ENCODE measurements around the gene N4BP3. TPM values are rescaled to one million over a fixed set of nuclear protein-coding genes. Genes with fewer than 3 reads are reported as not detected.
"Not testable (repeated sequence)": the region's sequence is repeated elsewhere in the genome, so short reads cannot be mapped to it uniquely, and the experiment has no call there.

The N4BP3 gene
- total RNA-seq, 2 experiments from 2014 or later = 1.4 to 1.6 TPM

- intact Hi-C loops (cut with micrococcal nuclease) = no loop called here
- no peaks in the 10 kb centered on the region for H3K9me3 Mint-ChIP-seq
- DNase-seq = no peak
- H3K27ac Mint-ChIP-seq = no peak overlapping the region
- H3K36me3 Mint-ChIP-seq (ENCODE audit: low read depth) = no peaks in the 10 kb centered on the region
- H3K27me3 Mint-ChIP-seq (ENCODE audit: low read depth) = peaks cover 5% of the 10 kb centered on the region
- no peak overlapping the region for H3K4me3 Mint-ChIP-seq
- CTCF ChIA-PET = interaction anchor here (0.9 to 1.2 kb wide), 2 partner anchors 11 to 40 kb away, joined by 3 to 4 read pairs; no protein-coding TSS in a partner anchor
- peaks cover 2% of the 10 kb centered on the region for H3K4me1 Mint-ChIP-seq (ENCODE audit: low read depth)
These were observed 32.5 kb upstream of the N4BP3 start for GRCh38 chr5:178080618-178081410.

GRCh38 chr5:178081571-178082243, 31.6 kb upstream of the N4BP3 start:
- H3K27ac Mint-ChIP-seq = no peak overlapping the region
- H3K4me3 Mint-ChIP-seq = no peak overlapping the region

GRCh38 chr5:178083922-178084321, 29.4 kb upstream of the N4BP3 start:
- no peaks in the 10 kb centered on the region for H3K36me3 Mint-ChIP-seq (ENCODE audit: low read depth)

More at GRCh38 chr5:178081571-178082243, 31.6 kb upstream of the N4BP3 start:
- no peaks in the 10 kb centered on the region for H3K9me3 Mint-ChIP-seq
- CTCF ChIA-PET = interaction anchor here (1.2 kb wide), 1 partner anchor 39 kb away, joined by 3 read pairs; no protein-coding TSS in a partner anchor
- H3K36me3 Mint-ChIP-seq (ENCODE audit: low read depth) = no peaks in the 10 kb centered on the region
- H3K27me3 Mint-ChIP-seq (ENCODE audit: low read depth) = peaks cover 5% of the 10 kb centered on the region
- intact Hi-C loops (cut with micrococcal nuclease) = no loop called here
- no peaks in the 10 kb centered on the region for H3K4me1 Mint-ChIP-seq (ENCODE audit: low read depth)
- DNase-seq = no peak

GRCh38 chr5:178085316-178085715, 28.0 kb upstream of the N4BP3 start:
- DNase-seq = no peak
- no peaks in the 10 kb centered on the region for H3K9me3 Mint-ChIP-seq
- CTCF ChIA-PET = no interaction called here

More at GRCh38 chr5:178083922-178084321, 29.4 kb upstream of the N4BP3 start:
- H3K27me3 Mint-ChIP-seq (ENCODE audit: low read depth) = peaks cover 6% of the 10 kb centered on the region
- intact Hi-C loops (cut with micrococcal nuclease) = no loop called here
- no peak overlapping the region for H3K4me3 Mint-ChIP-seq
- H3K27ac Mint-ChIP-seq = no peak overlapping the region
- CTCF ChIA-PET = interaction anchor here (1.0 to 1.4 kb wide), 2 partner anchors 8 to 74 kb away, joined by 3 to 5 read pairs; no protein-coding TSS in a partner anchor
- H3K9me3 Mint-ChIP-seq = no peaks in the 10 kb centered on the region
- no peak for DNase-seq
- H3K4me1 Mint-ChIP-seq (ENCODE audit: low read depth) = no peaks in the 10 kb centered on the region

GRCh38 chr5:178086266-178086665, 27.1 kb upstream of the N4BP3 start:
- DNase-seq = no peak
- Mint-ChIP-seq H3K4me1 (ENCODE audit: low read depth) (no peaks in the 10 kb centered on the region), H3K27ac (no peak overlapping the region), H3K4me3 (no peak overlapping the region), H3K27me3 (ENCODE audit: low read depth) (peaks cover 6% of the 10 kb centered on the region), H3K36me3 (ENCODE audit: low read depth) (no peaks in the 10 kb centered on the region), H3K9me3 (peaks cover 2% of the 10 kb centered on the region)
- intact Hi-C loops (cut with micrococcal nuclease) = no loop called here
- CTCF ChIA-PET = no interaction called here

More at GRCh38 chr5:178085316-178085715, 28.0 kb upstream of the N4BP3 start:
- no peak overlapping the region for H3K4me3 Mint-ChIP-seq
- peaks cover 6% of the 10 kb centered on the region for H3K27me3 Mint-ChIP-seq (ENCODE audit: low read depth)
- H3K4me1 Mint-ChIP-seq (ENCODE audit: low read depth) = no peaks in the 10 kb centered on the region
- intact Hi-C loops (cut with micrococcal nuclease) = no loop called here
- H3K36me3 Mint-ChIP-seq (ENCODE audit: low read depth) = no peaks in the 10 kb centered on the region
- no peak overlapping the region for H3K27ac Mint-ChIP-seq

- H3K4me3 Mint-ChIP-seq; intact Hi-C loops (cut with micrococcal nuclease); H3K4me1 Mint-ChIP-seq (ENCODE audit: low read depth); H3K9me3 Mint-ChIP-seq; CTCF ChIA-PET; H3K27ac Mint-ChIP-seq; H3K36me3 Mint-ChIP-seq (ENCODE audit: low read depth); H3K27me3 Mint-ChIP-seq (ENCODE audit: low read depth); DNase-seq: not testable (repeated sequence)
These were observed 26.1 kb upstream of the N4BP3 start for GRCh38 chr5:178087199-178087598.

GRCh38 chr5:178090856-178091255, 22.5 kb upstream of the N4BP3 start:
- no peak overlapping the region for H3K4me3 Mint-ChIP-seq
- H3K27me3 Mint-ChIP-seq (ENCODE audit: low read depth) = peaks cover 2% of the 10 kb centered on the region
- CTCF ChIA-PET = interaction anchor here (0.6 to 4.7 kb wide), 4 partner anchors 11 to 58 kb away, joined by 3 to 36 read pairs (median 3); no protein-coding TSS in a partner anchor
- peaks cover 17% of the 10 kb centered on the region for H3K4me1 Mint-ChIP-seq (ENCODE audit: low read depth)
- no peak for DNase-seq
- H3K36me3 Mint-ChIP-seq (ENCODE audit: low read depth) = no peaks in the 10 kb centered on the region
- H3K27ac Mint-ChIP-seq = no peak overlapping the region
- intact Hi-C loops (cut with micrococcal nuclease) = no loop called here
- peaks cover 4% of the 10 kb centered on the region for H3K9me3 Mint-ChIP-seq

- DNase-seq = no peak
- intact Hi-C loops (cut with micrococcal nuclease) = no loop called here
- CTCF ChIA-PET = interaction anchor here (0.7 kb wide), 1 partner anchor 93 kb away, joined by 3 read pairs; no protein-coding TSS in a partner anchor
These were observed 20.2 kb upstream of the N4BP3 start for GRCh38 chr5:178093134-178093533.

GRCh38 chr5:178094345-178094744, 19.0 kb upstream of the N4BP3 start:
- Mint-ChIP-seq H3K4me3 (no peak overlapping the region), H3K36me3 (ENCODE audit: low read depth) (no peaks in the 10 kb centered on the region), H3K27ac (no peak overlapping the region), H3K9me3 (peaks cover 4% of the 10 kb centered on the region), H3K4me1 (ENCODE audit: low read depth) (peaks cover 17% of the 10 kb centered on the region), H3K27me3 (ENCODE audit: low read depth) (no peaks in the 10 kb centered on the region)
- intact Hi-C loops (cut with micrococcal nuclease) = no loop called here
- CTCF ChIA-PET = no interaction called here
- DNase-seq = peak; percentile 46

More at GRCh38 chr5:178093134-178093533, 20.2 kb upstream of the N4BP3 start:
- H3K4me1 Mint-ChIP-seq (ENCODE audit: low read depth) = peaks cover 17% of the 10 kb centered on the region
- H3K9me3 Mint-ChIP-seq = peaks cover 4% of the 10 kb centered on the region
- H3K27ac Mint-ChIP-seq = no peak overlapping the region
- H3K27me3 Mint-ChIP-seq (ENCODE audit: low read depth) = no peaks in the 10 kb centered on the region
- no peak overlapping the region for H3K4me3 Mint-ChIP-seq
- H3K36me3 Mint-ChIP-seq (ENCODE audit: low read depth) = no peaks in the 10 kb centered on the region

- H3K36me3 Mint-ChIP-seq (ENCODE audit: low read depth) = no peaks in the 10 kb centered on the region
- H3K27me3 Mint-ChIP-seq (ENCODE audit: low read depth) = no peaks in the 10 kb centered on the region
- H3K9me3 Mint-ChIP-seq = no peaks in the 10 kb centered on the region
- no peak overlapping the region for H3K4me3 Mint-ChIP-seq
- no peak for DNase-seq
- CTCF ChIA-PET = interaction anchor here (1.9 kb wide), 1 partner anchor 22 kb away, joined by 8 read pairs; no protein-coding TSS in a partner anchor
- intact Hi-C loops (cut with micrococcal nuclease) = no loop called here
- no peak overlapping the region for H3K27ac Mint-ChIP-seq
- peaks cover 10% of the 10 kb centered on the region for H3K4me1 Mint-ChIP-seq (ENCODE audit: low read depth)
These were observed 14.6 kb upstream of the N4BP3 start for GRCh38 chr5:178098685-178099084.

GRCh38 chr5:178103612-178104011, 9.7 kb upstream of the N4BP3 start:
- H3K36me3 Mint-ChIP-seq (ENCODE audit: low read depth) = no peaks in the 10 kb centered on the region
- no peak overlapping the region for H3K27ac Mint-ChIP-seq
- H3K4me3 Mint-ChIP-seq = no peak overlapping the region
- CTCF ChIA-PET = interaction anchor here (1.1 kb wide), 1 partner anchor 17 kb away, joined by 4 read pairs; no protein-coding TSS in a partner anchor
- intact Hi-C loops (cut with micrococcal nuclease) = no loop called here
- DNase-seq = no peak
- no peaks in the 10 kb centered on the region for H3K27me3 Mint-ChIP-seq (ENCODE audit: low read depth)
- H3K9me3 Mint-ChIP-seq = no peaks in the 10 kb centered on the region
- peaks cover 2% of the 10 kb centered on the region for H3K4me1 Mint-ChIP-seq (ENCODE audit: low read depth)

- intact Hi-C loops (cut with micrococcal nuclease) = no loop called here
- Mint-ChIP-seq H3K9me3 (no peaks in the 10 kb centered on the region), H3K4me1 (ENCODE audit: low read depth) (peaks cover 2% of the 10 kb centered on the region), H3K27me3 (ENCODE audit: low read depth) (no peaks in the 10 kb centered on the region), H3K4me3 (no peak overlapping the region), H3K27ac (no peak overlapping the region), H3K36me3 (ENCODE audit: low read depth) (no peaks in the 10 kb centered on the region)
- CTCF ChIA-PET = interaction anchor here (1.1 kb wide), 1 partner anchor 17 kb away, joined by 4 read pairs; no protein-coding TSS in a partner anchor
- DNase-seq = no peak
These were observed 8.8 kb upstream of the N4BP3 start for GRCh38 chr5:178104492-178104891.
